HL-60 (cell line): ENCODE measurements around the gene R3HDM2.

Source experiments
- DNase-seq, 2 experiments: peaks; one replicate each; pipeline ENCODE4 v3.0.0-alpha.2; 2010 to 2020; ENCODE audit warnings: low read depth in 1 of 2, low spot score in 1 of 2
- H3K27ac ChIP-seq: fragments of 250-450 bp; sonication (Bioruptor Pico); replicated peaks from 2 replicates; pipeline ENCODE4 v1.5.1; 2020; ENCODE audit warnings: mild to moderate bottlenecking, moderate library complexity
- H3K27me3 ChIP-seq: fragments of 250-450 bp; sonication (Bioruptor Pico); 2 replicates; pipeline ENCODE4 v1.5.1; 2021; ENCODE audit warnings: mild to moderate bottlenecking, moderate library complexity; ENCODE audit not compliant: insufficient read depth, poor library complexity, severe bottlenecking
- H3K4me3 ChIP-seq: replicated peaks from 2 replicates; pipeline ENCODE4 v1.5.1; 2011; ENCODE audit warnings: mild to moderate bottlenecking, control low read depth, low read length; ENCODE audit not compliant: insufficient read depth
- CTCF ChIP-seq: IDR thresholded peaks from one replicate; pipeline ENCODE4 v1.5.1; 2011; ENCODE audit warnings: low read length, control low read depth, inconsistent platforms; ENCODE audit not compliant: insufficient read depth
- GABPA ChIP-seq: IDR thresholded peaks from 2 replicates; pipeline ENCODE4 v1.6.1; 2012; ENCODE audit warnings: low read depth
- POLR2AphosphoS5 ChIP-seq: IDR thresholded peaks from 2 replicates; pipeline ENCODE4 v1.6.1; 2012; ENCODE audit warnings: low read depth
- REST ChIP-seq: IDR thresholded peaks from 2 replicates; pipeline ENCODE4 v1.6.1; 2012; ENCODE audit warnings: low read depth; ENCODE audit not compliant: insufficient replicate concordance
- SPI1 ChIP-seq: IDR thresholded peaks from 2 replicates; pipeline ENCODE4 v1.6.1; 2012; ENCODE audit warnings: low read depth, mild to moderate bottlenecking, borderline replicate concordance

Gene R3HDM2

GRCh38 chr12:57460841-57461275 lies 30.0 kb upstream of the R3HDM2 start:
- no peak overlapping the region for H3K27ac ChIP-seq
- peaks cover 17% of the 10 kb centered on the region for H3K27me3 ChIP-seq
- H3K4me3 ChIP-seq: no peak overlapping the region
- no peak for DNase-seq
- TF ChIP-seq GABPA (no peak), SPI1 (no peak)

GRCh38 chr12:57460468-57460784 lies 29.6 kb upstream of the R3HDM2 start:
- no peak for DNase-seq
- no peak overlapping the region for H3K4me3 ChIP-seq
- TF ChIP-seq GABPA (no peak), POLR2AphosphoS5 (no peak), CTCF (no peak), REST (no peak), SPI1 (no peak)
- H3K27me3 ChIP-seq: peaks cover 17% of the 10 kb centered on the region
- no peak overlapping the region for H3K27ac ChIP-seq

- peak within 1 kb of the TSS; percentile 60 for H3K4me3 ChIP-seq
- no peak for DNase-seq
- no peak for TF ChIP-seq GABPA
- no peak for TF ChIP-seq CTCF
- H3K27me3 ChIP-seq: peaks cover 17% of the 10 kb centered on the region
- no peak within 1 kb of the TSS for H3K27ac ChIP-seq
Observed at GRCh38 chr12:57459750-57460467, 29.1 kb upstream of the R3HDM2 start, which contains the start of gene GLI1. Gene GLI1 (plus strand): TSS chr12:57459785. CDS start chr12:57463692, 3,907 bp downstream.

GRCh38 chr12:57459055-57459749 lies 28.4 kb upstream of the R3HDM2 start:
- peak; percentile 84 to 93 for DNase-seq
- TF ChIP-seq CTCF (peak; percentile 76), REST (no peak), POLR2AphosphoS5 (no peak), SPI1 (peak; percentile 17; the same call in 1 of the 2 replicates), GABPA (0 out of 2 replicates have a peak, but pooled peaks have one; percentile 26)
- H3K4me3 ChIP-seq: peak overlapping the region; percentile 60
- peaks cover 17% of the 10 kb centered on the region for H3K27me3 ChIP-seq
- H3K27ac ChIP-seq: no peak overlapping the region
